ENCODE results near the gene SULT2B1.

DNA sequence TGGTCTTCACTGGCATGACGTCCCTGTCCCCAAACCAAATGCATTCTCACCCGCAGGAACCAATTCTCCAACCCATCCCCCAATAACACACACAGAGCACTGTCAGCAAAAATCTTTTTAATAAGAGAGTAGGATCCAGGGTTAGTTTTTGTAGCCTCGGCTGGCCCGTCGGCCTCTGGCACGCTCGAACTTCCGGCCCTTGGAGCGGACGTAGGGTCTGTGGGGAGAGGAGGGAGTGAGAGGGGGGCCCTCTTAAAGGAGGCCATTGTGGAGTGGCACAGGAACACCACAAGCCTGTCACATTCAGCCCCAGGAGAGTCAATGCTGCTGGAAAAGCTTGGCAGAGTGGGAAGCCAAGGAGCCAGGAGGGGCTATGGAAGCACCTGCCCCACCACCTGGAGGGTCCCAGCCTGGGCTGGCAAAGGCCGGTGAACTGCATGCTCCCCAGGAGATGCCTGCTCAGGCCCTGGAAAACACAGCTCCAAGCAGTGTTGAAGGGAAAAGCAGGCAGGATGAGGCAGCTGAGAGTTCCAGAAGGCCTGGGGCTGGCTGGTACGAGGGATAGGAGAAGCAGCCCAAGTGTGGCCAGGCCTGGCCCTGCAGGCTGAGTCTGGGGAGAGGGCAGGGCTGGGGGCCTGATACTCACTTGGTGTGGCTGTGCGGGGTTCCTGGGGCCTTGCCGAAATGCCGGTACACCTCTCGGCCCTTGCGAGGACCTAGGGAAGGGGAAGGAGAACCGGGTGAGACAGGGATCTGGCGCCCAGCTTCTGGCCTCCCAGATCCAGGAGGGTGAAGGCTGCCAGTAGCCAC is 63.5 kb downstream of the SULT2B1 start:
- TF ChIP-seq TAF1 (IDR thresholded peaks at IDR 0.05; ENCODE audit: low read depth), result no peak
- TF ChIP-seq EP300 (IDR thresholded peaks at IDR 0.05; ENCODE audit: borderline replicate concordance), result no peak
- TF ChIP-seq RAD21 (IDR thresholded peaks at IDR 0.05; ENCODE audit: low read depth), result no peak
- TF ChIP-seq EGR1 (IDR thresholded peaks at IDR 0.05), result no peak
- TF ChIP-seq CREB1 (IDR thresholded peaks at IDR 0.05; ENCODE audit: low read depth), result no peak
- TF ChIP-seq, protein P1, sequence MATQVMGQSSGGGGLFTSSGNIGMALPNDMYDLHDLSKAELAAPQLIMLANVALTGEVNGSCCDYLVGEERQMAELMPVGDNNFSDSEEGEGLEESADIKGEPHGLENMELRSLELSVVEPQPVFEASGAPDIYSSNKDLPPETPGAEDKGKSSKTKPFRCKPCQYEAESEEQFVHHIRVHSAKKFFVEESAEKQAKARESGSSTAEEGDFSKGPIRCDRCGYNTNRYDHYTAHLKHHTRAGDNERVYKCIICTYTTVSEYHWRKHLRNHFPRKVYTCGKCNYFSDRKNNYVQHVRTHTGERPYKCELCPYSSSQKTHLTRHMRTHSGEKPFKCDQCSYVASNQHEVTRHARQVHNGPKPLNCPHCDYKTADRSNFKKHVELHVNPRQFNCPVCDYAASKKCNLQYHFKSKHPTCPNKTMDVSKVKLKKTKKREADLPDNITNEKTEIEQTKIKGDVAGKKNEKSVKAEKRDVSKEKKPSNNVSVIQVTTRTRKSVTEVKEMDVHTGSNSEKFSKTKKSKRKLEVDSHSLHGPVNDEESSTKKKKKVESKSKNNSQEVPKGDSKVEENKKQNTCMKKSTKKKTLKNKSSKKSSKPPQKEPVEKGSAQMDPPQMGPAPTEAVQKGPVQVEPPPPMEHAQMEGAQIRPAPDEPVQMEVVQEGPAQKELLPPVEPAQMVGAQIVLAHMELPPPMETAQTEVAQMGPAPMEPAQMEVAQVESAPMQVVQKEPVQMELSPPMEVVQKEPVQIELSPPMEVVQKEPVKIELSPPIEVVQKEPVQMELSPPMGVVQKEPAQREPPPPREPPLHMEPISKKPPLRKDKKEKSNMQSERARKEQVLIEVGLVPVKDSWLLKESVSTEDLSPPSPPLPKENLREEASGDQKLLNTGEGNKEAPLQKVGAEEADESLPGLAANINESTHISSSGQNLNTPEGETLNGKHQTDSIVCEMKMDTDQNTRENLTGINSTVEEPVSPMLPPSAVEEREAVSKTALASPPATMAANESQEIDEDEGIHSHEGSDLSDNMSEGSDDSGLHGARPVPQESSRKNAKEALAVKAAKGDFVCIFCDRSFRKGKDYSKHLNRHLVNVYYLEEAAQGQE (IDR thresholded peaks at IDR 0.05; ENCODE audit: low read depth), result no peak
- no peak for TF ChIP-seq MAX (IDR thresholded peaks at IDR 0.05)
- TF ChIP-seq NFIC (IDR thresholded peaks at IDR 0.05), result no peak
- TF ChIP-seq, protein P2, sequence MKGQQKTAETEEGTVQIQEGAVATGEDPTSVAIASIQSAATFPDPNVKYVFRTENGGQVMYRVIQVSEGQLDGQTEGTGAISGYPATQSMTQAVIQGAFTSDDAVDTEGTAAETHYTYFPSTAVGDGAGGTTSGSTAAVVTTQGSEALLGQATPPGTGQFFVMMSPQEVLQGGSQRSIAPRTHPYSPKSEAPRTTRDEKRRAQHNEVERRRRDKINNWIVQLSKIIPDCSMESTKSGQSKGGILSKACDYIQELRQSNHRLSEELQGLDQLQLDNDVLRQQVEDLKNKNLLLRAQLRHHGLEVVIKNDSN (IDR thresholded peaks at IDR 0.05), result no peak
- TF ChIP-seq TEAD4 (IDR thresholded peaks at IDR 0.05), result no peak
- no peak for TF ChIP-seq YY1 (IDR thresholded peaks at IDR 0.05; ENCODE audit: low read depth)

Measured in Ishikawa (cell line).